Measurements from ENCODE around the gene NUTF2.

DNA sequence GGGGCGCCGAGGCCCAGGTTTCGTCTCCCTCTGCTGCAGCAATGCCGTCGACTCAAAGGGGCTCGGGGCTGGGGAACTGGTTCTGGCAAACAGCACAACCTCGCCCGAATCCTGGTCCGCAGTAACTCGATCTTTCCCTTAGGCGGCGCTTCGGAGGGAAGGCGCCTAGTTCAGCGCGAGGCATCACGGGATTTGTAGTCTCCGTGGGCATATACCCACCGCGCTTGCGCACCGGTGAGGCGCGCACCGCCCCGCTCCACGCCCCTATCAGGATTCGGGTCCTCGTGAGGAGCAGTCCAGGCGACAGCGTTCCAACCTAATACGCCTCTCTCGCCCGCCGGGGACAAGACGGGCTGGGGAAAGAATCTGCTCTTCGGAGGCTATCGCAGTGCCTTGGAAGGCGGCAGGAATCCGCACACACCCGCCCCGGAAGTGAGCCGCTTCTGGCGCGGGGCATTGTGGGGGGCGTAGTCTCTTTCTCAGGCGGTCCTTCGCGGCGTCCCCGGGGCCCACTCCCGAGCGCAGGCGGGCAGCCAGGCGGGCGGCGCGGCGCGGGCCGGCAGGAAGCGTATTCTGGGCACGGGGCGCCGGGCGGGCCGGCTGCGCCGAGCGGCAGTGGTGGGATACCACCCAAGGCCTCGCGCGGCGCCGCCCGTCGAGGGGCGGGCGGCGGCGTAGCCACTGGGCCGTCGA, 4.8 kb upstream of the NUTF2 start, which contains the start of gene THAP11:
- TF ChIP-seq, protein P1, sequence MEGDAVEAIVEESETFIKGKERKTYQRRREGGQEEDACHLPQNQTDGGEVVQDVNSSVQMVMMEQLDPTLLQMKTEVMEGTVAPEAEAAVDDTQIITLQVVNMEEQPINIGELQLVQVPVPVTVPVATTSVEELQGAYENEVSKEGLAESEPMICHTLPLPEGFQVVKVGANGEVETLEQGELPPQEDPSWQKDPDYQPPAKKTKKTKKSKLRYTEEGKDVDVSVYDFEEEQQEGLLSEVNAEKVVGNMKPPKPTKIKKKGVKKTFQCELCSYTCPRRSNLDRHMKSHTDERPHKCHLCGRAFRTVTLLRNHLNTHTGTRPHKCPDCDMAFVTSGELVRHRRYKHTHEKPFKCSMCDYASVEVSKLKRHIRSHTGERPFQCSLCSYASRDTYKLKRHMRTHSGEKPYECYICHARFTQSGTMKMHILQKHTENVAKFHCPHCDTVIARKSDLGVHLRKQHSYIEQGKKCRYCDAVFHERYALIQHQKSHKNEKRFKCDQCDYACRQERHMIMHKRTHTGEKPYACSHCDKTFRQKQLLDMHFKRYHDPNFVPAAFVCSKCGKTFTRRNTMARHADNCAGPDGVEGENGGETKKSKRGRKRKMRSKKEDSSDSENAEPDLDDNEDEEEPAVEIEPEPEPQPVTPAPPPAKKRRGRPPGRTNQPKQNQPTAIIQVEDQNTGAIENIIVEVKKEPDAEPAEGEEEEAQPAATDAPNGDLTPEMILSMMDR (IDR thresholded peaks at IDR 0.05; ENCODE audit: low read length), result peak; percentile 64
- TF ChIP-seq EZH2 (IDR thresholded peaks at IDR 0.05; ENCODE audit: borderline replicate concordance, low read length), result no peak

All from OCI-LY1 (cell line).